Neural cell (in vitro differentiated cells): Measurements from ENCODE around the gene AFF3. TPM values are rescaled to one million over a fixed set of nuclear protein-coding genes. Genes with fewer than 3 reads are reported as not detected.

Experiments used
- H2AFZ ChIP-seq: fragments of 200-600, 300-800 bp; sonication (generic), shearing (Covaris generic); 2 replicates; pipeline ENCODE4 v1.6.0; 2014; ENCODE audit warnings: low read depth, mild to moderate bottlenecking, antibody characterized with exemption, low read length, moderate library complexity
- H3F3A ChIP-seq: fragments of 200-600 bp; shearing (Covaris generic); 2 replicates; pipeline ENCODE4 v1.6.1; 2016; ENCODE audit warnings: mild to moderate bottlenecking, moderate library complexity, mixed read lengths, antibody characterized with exemption, low read length; ENCODE audit not compliant: insufficient read depth, poor library complexity, severe bottlenecking
- H3K27ac ChIP-seq: fragments of 200-600, 300-800 bp; sonication (generic), shearing (Covaris generic); 2 replicates; pipeline ENCODE4 v1.5.1; 2014; ENCODE audit warnings: mild to moderate bottlenecking, low read length, moderate library complexity
- H3K27me3 ChIP-seq: fragments of 300-800, 200-600 bp; sonication (generic), shearing (Covaris generic); 2 replicates; pipeline ENCODE4 v1.6.0; 2014; ENCODE audit warnings: mild to moderate bottlenecking, low read depth, low read length, moderate library complexity; ENCODE audit not compliant: insufficient read depth
- H3K36me3 ChIP-seq: fragments of 300-800, 200-600 bp; sonication (generic), shearing (Covaris generic); 2 replicates; pipeline ENCODE4 v1.5.1; 2014; ENCODE audit warnings: mild to moderate bottlenecking, antibody characterized with exemption, low read length, moderate library complexity; ENCODE audit not compliant: insufficient read depth
- H3K4me2 ChIP-seq: fragments of 300-800, 200-600 bp; sonication (generic), shearing (Covaris generic); 2 replicates; pipeline ENCODE4 v1.6.0; 2014; ENCODE audit warnings: mild to moderate bottlenecking, low read length
- H3K4me3 ChIP-seq: fragments of 300-800, 200-600 bp; sonication (generic), shearing (Covaris generic); 2 replicates; pipeline ENCODE4 v1.5.1; 2014; ENCODE audit warnings: mild to moderate bottlenecking, low read length, moderate library complexity
- H3K79me2 ChIP-seq: fragments of 200-600 bp; shearing (Covaris generic); replicated peaks from 2 replicates; pipeline ENCODE4 v1.6.0; 2014; ENCODE audit warnings: mild to moderate bottlenecking, low read length, moderate library complexity; ENCODE audit not compliant: insufficient read depth
- H3K9ac ChIP-seq: fragments of 300-800, 200-600 bp; sonication (generic), shearing (Covaris generic); 2 replicates; pipeline ENCODE4 v1.6.1; 2016; ENCODE audit warnings: mild to moderate bottlenecking, low read length, mixed read lengths
- H3K9me2 ChIP-seq: fragments of 200-600 bp; shearing (Covaris generic); 2 replicates; pipeline ENCODE4 v1.6.1; 2016; ENCODE audit warnings: mild to moderate bottlenecking, low read length, mixed read lengths; ENCODE audit not compliant: insufficient read depth
- H3K9me3 ChIP-seq: fragments of 200-600, 300-800 bp; sonication (generic), shearing (Covaris generic); 2 replicates; pipeline ENCODE4 v1.6.1; 2016; ENCODE audit warnings: mild to moderate bottlenecking, mixed run types, low read length, moderate library complexity, mixed read lengths
- H4K20me1 ChIP-seq: fragments of 200-600 bp; shearing (Covaris generic); 2 replicates; pipeline ENCODE4 v1.6.1; 2016; ENCODE audit warnings: mild to moderate bottlenecking, mixed run types; ENCODE audit not compliant: insufficient read depth
- CTCF ChIP-seq: fragments of 450-650 bp; IDR thresholded peaks from 2 replicates; pipeline ENCODE4 v1.5.1; 2014; ENCODE audit warnings: antibody characterized with exemption, mild to moderate bottlenecking, moderate library complexity; ENCODE audit not compliant: poor library complexity, severe bottlenecking
- EP300 ChIP-seq: fragments of 450-650 bp; conservative IDR thresholded peaks from 2 replicates; pipeline ENCODE4 v1.6.1; 2014; ENCODE audit warnings: antibody characterized with exemption, mild to moderate bottlenecking, moderate library complexity; ENCODE audit not compliant: poor library complexity, severe bottlenecking
- EZH2 ChIP-seq: fragments of 200-600, 300-800 bp; shearing (Covaris generic), sonication (generic); IDR thresholded peaks from 2 replicates; pipeline ENCODE4 v1.6.1; 2014; ENCODE audit warnings: antibody characterized with exemption, low read length, borderline replicate concordance, mild to moderate bottlenecking; ENCODE audit not compliant: insufficient read depth, poor library complexity, severe bottlenecking
- MXI1 ChIP-seq: fragments of 450-650 bp; conservative IDR thresholded peaks from 2 replicates; pipeline ENCODE4 v1.6.1; 2014; ENCODE audit warnings: antibody characterized with exemption, mild to moderate bottlenecking; ENCODE audit not compliant: poor library complexity, severe bottlenecking
- POLR2AphosphoS5 ChIP-seq: IDR thresholded peaks from 2 replicates; pipeline ENCODE4 v1.6.1; 2012
- RAD21 ChIP-seq: fragments of 450-650 bp; conservative IDR thresholded peaks from 2 replicates; pipeline ENCODE4 v1.6.1; 2014; ENCODE audit warnings: antibody characterized with exemption, mild to moderate bottlenecking, moderate library complexity
- REST ChIP-seq: IDR thresholded peaks from 2 replicates; pipeline ENCODE4 v1.6.1; 2012; ENCODE audit warnings: borderline replicate concordance
- SMC3 ChIP-seq: fragments of 450-650 bp; conservative IDR thresholded peaks from 2 replicates; pipeline ENCODE4 v1.6.1; 2014; ENCODE audit warnings: antibody characterized with exemption, mild to moderate bottlenecking, moderate library complexity; ENCODE audit not compliant: poor library complexity
- TAF1 ChIP-seq: IDR thresholded peaks from 2 replicates; pipeline ENCODE4 v1.6.1; 2012; ENCODE audit warnings: low read depth
- polyA plus RNA-seq: library from polyadenylated mRNA; depleted of rRNA; stranded (reverse); fragments of >200 nt; gene quantifications from 2 replicates; pipeline ENCODE4 v1.2.3, GENCODE V29; 2014

The AFF3 gene
- polyA plus RNA-seq, 1 donor from 2014 or later, result 5.1 TPM

GRCh38 chr2:99805930-99806476 lies 336.4 kb downstream of the AFF3 start:
- no peak overlapping the region for H3K27ac ChIP-seq
- H3K27me3 ChIP-seq, result no peaks in the 10 kb centered on the region
- peaks cover 3% of the 10 kb centered on the region for H3F3A ChIP-seq
- no peak overlapping the region for H3K9ac ChIP-seq
- H4K20me1 ChIP-seq, result no peaks in the 10 kb centered on the region
- no peak overlapping the region for H2AFZ ChIP-seq
- H3K4me2 ChIP-seq, result no peak overlapping the region
- H3K9me3 ChIP-seq, result no peaks in the 10 kb centered on the region
- H3K36me3 ChIP-seq, result no peaks in the 10 kb centered on the region
- no peaks in the 10 kb centered on the region for H3K79me2 ChIP-seq
- TF ChIP-seq CTCF (no peak), POLR2AphosphoS5 (no peak), EZH2 (no peak), REST (no peak), MXI1 (no peak), EP300 (no peak), TAF1 (no peak), SMC3 (no peak), RAD21 (no peak)
- no peak overlapping the region for H3K4me3 ChIP-seq
- no peaks in the 10 kb centered on the region for H3K9me2 ChIP-seq

- TF ChIP-seq EP300 (no peak), CTCF (no peak), POLR2AphosphoS5 (no peak), SMC3 (no peak), REST (no peak), EZH2 (no peak), MXI1 (no peak), TAF1 (no peak), RAD21 (no peak)
- Histone ChIP-seq H3K27me3 (no peaks in the 10 kb centered on the region), H3F3A (peaks cover under 1% of the 10 kb centered on the region)
These were observed 338.5 kb downstream of the AFF3 start for GRCh38 chr2:99803846-99804245.

More at GRCh38 chr2:99803846-99804245, 338.5 kb downstream of the AFF3 start:
- H3K27ac ChIP-seq, result no peak overlapping the region
- H4K20me1 ChIP-seq, result no peaks in the 10 kb centered on the region
- no peak overlapping the region for H2AFZ ChIP-seq
- H3K79me2 ChIP-seq, result no peaks in the 10 kb centered on the region
- no peaks in the 10 kb centered on the region for H3K9me3 ChIP-seq
- no peak overlapping the region for H3K4me3 ChIP-seq
- H3K36me3 ChIP-seq, result no peaks in the 10 kb centered on the region
- no peak overlapping the region for H3K4me2 ChIP-seq
- H3K9me2 ChIP-seq, result no peaks in the 10 kb centered on the region
- no peak overlapping the region for H3K9ac ChIP-seq
